ENCODE measurements around the gene C18orf54.

- no peak for TF ChIP-seq CTCF (IDR thresholded peaks at IDR 0.05)
- TF ChIP-seq NPAS2 (CRISPR knock-in tag; IDR thresholded peaks at IDR 0.05; ENCODE audit: borderline replicate concordance) = no peak
- no peak for TF ChIP-seq SMC3 (IDR thresholded peaks at IDR 0.05)
- TF ChIP-seq ZNF302 (CRISPR knock-in tag; IDR thresholded peaks at IDR 0.05) = no peak
- TF ChIP-seq PBX3 (IDR thresholded peaks at IDR 0.05) = no peak
- TF ChIP-seq EHMT2 (IDR thresholded peaks at IDR 0.05; ENCODE audit: low read depth) = no peak
- no peak for TF ChIP-seq POLR2AphosphoS2 (conservative IDR thresholded peaks at IDR 0.05; ENCODE audit: low read length)
- no peak for TF ChIP-seq KDM1A (IDR thresholded peaks at IDR 0.05; ENCODE audit: low read depth)
- no peak for TF ChIP-seq MAX (IDR thresholded peaks at IDR 0.05)
- no peak for TF ChIP-seq USF2 (IDR thresholded peaks at IDR 0.05)
- TF ChIP-seq ESRRA (IDR thresholded peaks at IDR 0.05; ENCODE audit: borderline replicate concordance, low read length) = no peak
- TF ChIP-seq EP300 (IDR thresholded peaks at IDR 0.05) = no peak
Observed at GRCh38 chr18:54411781-54412180, 54.1 kb downstream of the C18orf54 start.
